NCI-H1694 (cell line): Measurements from ENCODE around the gene CFAP74.
"Not testable (repeated sequence)": the region's sequence is repeated elsewhere in the genome, so short reads cannot be mapped to it uniquely, and the experiment has no call there.

Source experiments
- DNase-seq: peaks from one replicate; lab custom pipeline; 2025; lab: John Stamatoyannopoulos, UW

Gene CFAP74

DNA sequence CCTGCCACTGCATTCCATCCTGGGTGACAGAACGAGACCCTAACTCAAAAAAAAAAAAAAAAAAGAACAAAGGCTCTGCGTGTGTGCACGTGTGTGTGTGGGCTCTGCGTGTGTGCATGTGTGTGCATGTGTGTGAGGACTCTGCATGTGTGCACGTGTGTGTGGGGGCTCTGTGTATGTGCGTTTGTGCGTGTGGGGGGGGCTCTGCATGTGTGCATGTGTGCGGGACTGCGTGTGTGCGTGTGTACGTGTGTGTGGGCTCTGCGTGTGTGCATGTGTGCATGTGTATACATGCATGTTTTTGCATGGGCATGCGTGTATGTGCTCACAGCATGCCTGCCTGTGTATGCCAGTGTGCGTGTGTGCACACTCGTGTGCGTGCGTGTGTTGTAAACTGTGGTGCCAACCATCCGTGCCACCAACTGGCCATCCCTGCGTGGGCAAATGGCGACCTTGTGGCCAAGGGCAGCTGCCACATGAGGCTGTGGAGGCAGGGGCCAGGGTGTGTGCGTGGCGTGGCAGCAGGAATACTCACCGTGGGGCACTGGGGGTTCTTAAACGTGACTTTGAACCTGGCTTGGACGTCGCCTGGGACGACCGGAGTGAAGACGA lies 57.7 kb downstream of the CFAP74 start:
- no peak for DNase-seq

DNA sequence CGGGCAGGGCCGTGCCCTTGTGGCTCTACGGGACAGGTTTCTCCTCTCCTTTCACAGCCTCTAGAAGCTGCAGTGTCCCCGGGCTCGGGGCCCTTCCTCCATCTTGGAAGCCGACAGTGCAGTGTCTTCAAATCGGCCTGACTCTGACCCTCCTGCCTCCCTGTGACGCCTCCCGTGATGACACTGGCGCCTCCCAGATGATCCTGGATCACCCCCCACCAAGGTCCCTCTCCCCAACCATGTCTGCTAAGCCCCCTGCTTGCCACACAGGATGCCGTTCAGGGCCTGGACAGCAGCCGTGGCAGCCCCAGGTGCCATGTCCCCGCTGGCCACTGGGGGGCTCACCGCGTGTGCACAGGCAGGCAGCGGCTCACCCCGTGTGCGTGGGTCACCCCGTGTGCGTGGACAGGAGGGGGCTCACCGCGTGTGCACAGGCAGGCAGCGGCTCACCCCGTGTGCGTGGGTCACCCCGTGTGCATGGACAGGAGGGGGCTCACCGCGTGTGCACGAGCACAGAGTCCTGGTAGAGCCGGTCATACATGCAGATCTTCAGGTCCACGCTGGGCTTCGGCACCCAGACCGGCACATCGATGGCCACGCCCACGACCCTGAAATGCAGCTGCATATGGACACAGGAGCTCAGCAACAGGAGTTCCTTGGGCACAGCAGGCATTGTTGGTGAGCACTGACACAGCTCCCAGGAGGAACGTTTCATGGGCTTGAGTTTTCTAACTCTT lies 59.6 kb downstream of the CFAP74 start:
- DNase-seq = no peak

DNA sequence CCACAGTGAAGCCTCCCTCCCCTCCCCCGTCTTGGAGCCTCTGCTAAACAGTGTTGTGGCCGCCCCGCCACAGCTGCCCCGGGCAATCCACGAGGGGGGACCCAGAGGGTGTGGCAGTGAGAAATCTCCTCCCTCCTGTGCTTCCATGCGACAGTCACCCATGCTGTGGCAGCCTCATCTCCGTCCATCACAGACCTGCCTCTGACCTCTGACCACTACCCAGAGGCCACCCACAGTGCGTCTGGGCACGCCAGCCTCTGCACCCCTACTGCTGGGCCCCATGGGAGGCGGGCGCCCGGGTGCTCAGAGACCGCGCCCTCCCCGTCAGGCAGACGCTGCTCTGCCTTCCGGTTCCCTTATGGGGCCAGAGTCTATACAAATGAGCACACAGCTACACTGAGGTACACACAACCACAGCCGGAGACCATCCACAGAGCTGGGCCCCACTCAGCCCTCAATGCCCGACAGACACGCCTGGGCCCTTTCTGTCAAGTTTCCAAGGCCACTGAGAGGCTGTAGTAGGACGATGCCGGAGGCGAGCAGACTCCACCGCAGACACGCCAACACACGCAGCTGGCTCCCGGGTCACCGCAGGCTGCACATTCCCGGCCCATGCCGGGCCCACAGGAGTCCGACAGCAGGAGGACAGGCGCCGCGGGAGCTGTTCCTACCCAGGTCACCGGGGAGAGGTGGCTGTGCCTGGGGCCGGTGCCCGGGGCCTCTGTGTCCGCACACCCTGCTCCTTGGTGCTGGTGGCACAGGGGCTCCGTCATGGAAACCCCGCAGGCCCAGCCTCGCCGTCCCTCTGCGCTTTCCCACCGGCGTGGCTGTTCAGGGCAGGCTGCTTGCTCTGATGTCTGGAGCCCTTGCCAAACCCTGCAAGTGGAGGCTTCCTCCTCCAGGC lies 60.6 kb downstream of the CFAP74 start:
- no peak for DNase-seq

DNA sequence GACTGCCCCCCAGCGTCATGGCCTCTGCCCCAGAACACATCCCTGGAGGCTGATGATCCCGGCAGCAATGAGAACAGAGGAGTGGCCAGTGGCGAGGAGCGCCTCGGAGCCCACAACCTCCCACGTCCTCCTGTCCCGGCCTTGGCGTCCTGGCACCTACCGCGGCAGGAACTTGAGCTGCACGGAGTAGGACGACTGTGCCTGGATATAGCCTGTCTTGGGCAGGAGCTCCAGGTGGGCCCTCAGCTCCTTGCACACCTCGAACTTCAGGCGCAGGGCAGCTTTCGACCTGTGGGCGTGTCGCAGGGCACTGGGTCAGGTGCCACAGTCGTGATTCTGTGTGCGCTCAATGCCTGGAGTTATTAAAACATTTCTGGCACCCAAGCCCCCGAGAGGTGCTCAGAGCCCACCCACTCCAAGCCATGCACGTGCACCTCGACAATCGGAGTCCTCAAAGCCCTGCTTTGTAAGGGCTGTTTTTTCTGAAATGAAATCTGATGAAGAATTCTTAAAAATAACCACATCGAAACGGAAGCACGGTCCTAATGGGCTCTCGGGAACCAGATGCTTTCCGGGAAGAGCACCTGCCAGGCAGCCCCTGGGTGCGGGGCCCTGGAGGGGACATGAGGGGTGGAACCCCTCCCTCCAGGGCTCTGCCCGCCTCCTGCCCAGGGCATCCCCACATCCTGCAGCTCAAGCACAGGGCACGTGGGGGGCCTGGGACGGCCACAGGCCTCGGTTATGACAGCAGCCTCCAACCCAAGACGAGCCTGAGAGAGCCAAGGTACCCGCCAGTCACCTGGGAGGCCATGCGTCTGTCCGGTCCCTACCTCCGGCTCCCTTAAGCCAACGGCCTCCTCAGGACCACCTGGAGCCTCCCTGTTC lies 61.5 kb downstream of the CFAP74 start:
- no peak for DNase-seq

DNA sequence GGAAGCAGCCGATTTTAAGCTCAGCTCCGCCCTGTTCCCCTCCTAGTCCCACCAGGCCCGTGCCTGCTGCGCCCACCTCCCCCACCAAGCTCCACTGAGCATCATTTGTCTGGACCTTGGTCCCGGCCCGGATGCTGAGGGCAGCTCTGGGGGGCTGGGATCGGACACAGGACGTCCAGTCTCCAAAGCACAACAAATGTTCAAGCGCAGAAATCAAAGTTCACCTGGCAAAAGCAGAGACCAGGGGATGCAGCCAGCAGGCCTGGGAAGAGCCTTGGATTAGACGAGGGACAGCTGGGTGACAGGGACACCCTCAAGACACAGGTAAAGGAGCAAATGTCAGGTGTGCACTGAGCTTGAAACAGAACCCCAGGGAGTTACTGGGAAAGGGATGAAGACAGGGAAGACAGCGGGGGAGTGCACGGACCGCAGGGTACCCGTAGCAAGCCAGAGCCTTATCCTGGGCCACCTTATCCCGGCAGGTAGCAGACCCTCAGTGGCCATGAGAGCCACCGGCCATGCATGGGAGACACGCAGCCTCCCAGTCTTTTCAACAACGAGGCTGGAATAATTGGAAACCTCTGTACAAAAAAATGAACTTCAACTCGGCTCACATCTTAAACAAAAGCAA lies 62.3 kb downstream of the CFAP74 start:
- no peak for DNase-seq

DNA sequence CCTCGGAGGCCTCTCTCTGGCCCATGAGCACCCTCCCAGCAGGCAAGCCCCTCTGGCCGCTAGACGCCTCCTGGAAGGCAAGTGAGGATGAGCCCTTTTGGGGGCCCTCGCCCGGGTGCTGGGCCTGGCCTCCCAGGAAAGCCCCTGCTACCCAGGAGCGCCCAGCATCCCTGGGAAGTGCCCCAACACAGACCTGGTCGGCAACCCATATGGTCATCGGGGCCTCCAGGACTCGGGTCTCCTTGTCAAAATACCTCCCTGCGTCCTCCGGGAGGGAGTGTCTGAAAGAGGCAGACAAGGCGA lies 63.5 kb downstream of the CFAP74 start:
- DNase-seq = no peak

DNA sequence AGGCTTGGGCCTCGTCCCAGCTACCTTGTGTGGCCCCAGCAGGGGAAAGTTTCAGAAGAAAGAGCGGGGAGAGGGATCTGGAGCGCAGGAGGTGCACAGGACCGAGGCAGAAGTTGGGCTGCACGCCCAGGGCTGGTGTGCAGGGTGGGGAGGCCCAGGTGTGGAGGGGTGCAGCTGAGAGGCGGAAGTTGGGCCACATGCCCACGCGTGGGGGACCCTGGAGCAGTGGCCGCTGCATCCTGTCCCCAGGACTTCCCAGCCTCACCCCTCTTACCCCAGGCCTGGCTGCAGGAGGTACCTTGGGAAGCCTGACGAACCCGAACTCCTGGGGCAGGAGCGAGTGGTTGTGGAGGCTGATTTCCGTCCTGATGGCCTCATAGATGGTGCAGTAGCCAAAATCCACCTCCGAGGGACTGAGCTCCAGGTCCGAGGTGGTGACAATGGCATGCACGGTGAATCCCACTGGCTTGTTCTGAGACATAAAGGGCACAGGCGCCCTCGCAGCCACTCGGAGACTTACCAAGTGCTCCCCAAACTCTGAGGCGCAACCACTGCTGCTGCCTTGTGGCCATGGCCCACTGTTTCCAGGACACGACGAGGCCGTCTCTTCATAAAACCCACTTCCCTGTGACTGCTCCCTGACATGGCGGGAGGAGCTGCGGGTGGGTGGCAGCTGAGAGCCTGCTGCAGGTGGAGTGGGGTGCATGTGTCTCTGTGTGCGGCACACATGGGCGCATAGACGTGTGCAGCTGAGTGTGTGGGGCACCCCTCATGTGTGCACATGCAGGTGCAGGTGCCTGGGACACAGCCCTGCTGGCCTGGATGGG lies 64.1 kb downstream of the CFAP74 start:
- no peak for DNase-seq

DNA sequence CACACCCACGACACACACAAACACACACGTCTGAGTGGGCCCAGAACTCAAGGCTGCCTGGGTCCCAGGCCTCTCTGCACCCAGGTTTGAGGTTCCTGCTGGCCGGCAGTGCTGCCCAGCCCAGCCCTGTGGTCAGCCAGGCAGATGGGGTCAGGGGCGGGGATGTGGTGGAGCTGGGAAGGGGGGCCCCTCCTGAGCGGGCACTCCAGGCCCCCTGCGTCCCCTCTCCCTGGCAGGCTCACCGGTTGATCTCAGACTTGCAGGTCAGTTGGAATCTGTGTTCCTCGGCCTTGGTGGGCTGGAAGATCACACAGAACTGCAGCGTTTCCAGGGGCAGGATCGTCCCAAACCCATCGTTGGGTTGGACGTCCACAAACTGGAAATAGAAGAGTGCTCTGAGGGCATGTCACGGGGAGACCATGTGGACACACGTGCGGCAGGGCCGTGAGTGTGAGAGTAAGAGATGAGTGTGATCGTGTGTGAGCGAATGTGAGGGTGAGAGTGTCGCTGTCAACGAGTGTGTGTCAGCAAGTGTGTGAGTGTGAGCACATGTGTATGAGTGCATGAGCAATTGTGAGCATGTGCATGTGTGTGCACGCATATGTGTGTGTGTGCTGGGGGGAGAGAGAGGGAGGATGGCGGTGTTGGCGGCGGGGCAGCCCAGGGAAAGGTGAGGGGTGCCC lies 64.8 kb downstream of the CFAP74 start:
- DNase-seq = no peak

DNA sequence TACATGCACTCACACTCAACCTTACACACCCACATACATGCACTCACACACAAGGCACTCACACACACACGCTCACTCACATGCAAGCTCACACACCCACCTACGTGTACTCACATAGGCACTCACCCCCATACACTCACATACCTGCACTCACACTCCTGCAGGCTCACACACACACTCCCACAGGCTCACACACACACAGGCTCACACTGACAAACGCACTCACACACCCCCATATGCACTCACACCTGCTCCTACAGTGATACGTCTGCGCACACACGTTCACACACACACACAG lies 65.4 kb downstream of the CFAP74 start:
- DNase-seq = no peak

DNA sequence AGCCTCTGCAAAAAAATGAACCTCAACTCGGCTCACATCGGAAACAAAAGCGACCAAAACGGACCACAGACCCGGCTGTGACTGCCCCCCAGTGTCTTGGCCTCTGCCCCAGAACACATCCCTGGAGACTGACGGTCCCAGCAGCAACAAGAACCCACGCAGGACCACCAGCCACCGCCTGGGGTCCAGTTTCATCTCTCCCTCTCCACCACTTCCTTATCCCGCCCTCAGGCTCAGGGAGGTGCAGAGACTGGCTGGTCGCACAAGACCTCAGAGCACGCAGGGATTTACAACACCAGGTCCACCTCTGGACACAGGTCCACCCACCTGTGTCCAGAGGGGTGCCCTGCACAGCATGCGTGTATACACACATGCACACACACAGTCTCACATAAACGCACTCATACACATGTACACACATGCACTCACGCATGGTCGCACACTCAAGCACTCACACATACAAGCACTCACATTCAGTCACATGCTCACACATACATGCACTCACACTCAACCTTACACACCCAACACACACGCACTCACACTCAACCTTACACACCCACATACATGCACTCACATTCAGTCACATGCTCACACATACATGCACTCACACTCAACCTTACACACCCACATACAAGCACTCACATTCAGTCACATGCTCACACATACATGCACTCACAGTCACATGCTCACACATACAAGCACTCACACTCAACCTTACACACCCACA lies 65.9 kb downstream of the CFAP74 start:
- DNase-seq = no peak

DNA sequence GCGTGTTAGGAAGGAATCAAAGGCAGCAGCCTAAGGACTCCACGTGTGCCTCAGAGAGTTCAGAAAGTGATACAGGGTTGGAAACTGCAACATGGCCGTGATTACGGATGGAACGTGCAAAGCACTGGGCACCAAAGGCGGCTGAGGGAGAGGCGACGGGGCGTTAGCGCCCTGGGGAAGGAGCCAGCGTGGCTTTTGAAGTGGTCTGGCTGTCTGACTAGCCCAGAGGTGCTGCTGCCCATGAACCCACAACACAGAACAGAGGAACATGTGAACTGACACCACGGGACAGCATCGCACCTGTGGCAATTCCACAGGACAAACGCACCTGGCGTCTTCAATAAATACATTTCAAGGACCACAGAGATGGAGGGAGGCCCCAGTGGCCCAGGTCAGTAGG lies 66.5 kb downstream of the CFAP74 start:
- no peak for DNase-seq

DNA sequence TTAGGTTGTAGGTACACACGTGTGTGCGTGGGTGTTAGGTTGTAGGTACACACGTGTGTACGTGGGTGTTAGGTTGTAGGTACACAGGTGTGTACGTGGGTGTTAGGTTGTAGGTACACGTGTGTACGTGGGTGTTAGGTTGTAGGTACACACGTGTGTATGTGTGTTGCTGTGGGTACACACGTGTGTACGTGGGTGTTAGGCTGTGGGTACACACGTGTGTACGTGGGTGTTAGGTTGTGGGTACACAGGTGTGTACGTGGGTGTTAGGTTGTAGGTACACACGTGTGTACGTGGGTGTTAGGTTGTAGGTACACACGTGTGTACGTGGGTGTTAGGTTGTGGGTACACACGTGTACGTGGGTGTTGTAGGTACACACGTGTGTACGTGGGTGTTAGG lies 68.7 kb downstream of the CFAP74 start:
- DNase-seq = not testable (repeated sequence)

DNA sequence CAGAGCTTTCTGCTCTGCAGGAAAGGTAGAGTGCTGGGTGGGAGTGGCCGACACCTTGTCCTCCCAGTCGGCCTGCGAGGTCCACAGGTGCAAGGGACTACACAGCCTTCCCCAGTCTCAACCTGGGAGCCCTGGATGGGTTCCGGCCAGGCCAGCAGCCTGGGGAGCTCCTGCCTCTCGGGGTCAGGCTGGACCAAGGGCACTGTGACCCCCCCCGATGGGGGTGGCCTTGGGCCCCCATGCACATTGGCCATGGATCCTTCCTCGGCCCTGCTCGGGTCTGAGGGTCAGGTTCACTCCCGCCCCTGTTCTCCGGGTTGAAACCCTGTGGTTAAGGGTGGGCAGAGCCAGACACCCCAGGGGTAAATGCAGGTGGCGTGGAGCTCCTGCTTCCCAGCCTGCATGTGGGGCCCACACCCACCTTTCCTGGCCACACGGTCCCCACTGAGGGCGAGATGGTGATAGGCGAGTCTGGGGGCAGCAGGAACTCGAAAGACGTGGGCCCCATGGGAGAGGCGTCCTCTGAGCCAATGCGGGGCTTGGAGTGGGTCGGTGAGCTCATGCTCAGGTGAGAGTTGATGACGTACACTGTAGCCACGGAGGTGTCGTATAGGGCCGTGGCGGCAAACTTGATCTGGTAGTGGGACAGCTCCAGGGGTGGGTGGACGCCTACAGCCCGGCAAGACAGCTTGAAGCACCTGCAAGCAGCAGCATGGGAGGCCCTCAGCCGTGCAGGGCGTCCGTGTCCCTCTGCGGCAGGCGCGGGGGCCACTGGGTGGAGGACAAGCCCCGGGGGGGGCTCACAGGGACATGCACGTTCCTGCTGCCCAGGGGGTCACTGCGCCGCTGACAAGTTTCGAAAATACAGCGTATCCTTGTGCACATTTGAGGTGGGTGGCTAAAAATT lies 73.7 kb downstream of the CFAP74 start:
- no peak for DNase-seq

DNA sequence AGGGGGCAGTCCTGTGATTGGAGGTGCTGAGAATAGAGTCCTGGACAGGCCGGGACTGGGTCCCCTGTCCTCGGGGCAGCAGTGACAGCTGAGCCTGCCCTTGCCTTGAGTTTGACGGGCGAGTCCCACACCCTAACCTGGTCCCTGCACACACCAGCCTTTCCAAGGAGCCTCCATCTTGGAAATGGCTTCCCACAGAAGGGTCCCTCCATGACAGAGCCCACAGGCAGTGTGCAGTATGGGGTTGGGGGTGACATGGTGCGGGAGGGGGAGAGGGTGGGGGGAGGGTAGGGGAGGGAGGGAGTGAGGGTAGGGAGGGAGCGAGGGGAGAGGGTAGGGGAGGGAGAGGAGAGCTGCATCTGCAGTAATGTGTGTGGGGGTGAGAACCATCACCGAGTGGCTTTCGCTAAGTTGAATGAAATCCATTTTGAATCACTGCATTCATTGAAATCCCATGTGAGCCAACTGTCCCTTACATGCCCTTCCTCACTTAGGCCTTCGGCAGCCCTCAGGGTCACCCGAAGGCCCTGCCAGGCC lies 74.4 kb downstream of the CFAP74 start:
- DNase-seq = no peak

DNA sequence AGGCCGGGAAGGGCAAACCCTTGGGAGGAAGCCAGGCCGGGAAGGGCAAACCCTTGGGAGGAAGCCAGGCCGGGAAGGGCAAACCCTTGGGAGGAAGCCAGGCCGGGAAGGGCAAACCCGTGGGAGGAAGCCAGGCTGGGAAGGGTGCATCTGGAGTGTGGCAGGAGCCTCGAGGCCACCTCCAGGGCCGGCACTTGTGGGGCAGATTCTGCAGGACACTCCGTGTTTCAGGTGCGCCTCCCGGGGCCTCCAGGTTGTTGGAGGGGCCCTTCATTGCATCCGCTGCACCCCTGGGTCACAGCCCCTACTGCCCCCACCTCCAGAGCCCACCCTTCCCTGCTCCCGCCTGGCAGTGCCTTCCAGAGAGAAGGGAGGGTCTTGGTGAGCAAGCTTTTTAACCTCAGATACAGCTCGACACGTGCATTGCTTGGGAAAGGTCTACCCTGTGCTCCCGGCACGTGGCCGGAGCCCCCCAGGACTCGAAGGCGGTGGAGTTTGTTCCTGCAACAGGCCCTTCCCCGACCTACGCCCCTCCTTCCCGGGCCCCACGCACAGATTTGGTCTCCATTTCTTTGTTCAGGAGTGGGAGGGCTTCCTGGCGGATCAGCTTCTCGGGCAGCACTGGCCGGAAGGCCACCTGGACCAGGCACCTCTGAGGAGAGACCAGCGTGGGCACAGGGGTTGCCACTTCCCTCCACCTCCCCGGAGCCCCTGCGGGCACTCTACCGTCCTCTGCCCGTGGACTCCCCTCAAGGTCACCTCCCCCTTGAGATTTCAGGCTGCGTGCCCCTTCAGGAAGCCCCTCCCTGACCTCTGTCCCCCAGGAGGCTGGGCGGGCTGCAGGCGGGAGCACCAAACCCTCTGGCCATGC lies 75.1 kb downstream of the CFAP74 start:
- no peak for DNase-seq

DNA sequence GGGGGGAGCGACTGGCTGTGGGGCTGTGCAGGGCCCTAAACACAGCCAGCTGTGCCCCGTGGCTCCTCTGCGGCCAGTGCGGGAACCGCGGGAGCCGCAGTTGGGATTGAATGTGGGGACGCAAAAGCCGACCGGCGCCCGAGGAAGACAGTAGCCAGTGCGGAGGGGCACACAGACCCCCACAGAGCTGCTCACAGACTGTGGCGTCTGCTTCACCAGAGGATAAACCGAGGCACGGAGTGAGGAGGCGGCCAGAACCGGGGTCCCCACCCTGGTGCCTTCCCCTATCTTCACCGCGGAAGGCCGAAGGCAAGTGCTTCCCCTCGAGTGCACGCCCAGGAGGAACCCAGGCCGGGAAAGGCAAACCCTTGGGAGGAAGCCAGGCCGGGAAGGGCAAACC lies 75.8 kb downstream of the CFAP74 start:
- DNase-seq = no peak

DNA sequence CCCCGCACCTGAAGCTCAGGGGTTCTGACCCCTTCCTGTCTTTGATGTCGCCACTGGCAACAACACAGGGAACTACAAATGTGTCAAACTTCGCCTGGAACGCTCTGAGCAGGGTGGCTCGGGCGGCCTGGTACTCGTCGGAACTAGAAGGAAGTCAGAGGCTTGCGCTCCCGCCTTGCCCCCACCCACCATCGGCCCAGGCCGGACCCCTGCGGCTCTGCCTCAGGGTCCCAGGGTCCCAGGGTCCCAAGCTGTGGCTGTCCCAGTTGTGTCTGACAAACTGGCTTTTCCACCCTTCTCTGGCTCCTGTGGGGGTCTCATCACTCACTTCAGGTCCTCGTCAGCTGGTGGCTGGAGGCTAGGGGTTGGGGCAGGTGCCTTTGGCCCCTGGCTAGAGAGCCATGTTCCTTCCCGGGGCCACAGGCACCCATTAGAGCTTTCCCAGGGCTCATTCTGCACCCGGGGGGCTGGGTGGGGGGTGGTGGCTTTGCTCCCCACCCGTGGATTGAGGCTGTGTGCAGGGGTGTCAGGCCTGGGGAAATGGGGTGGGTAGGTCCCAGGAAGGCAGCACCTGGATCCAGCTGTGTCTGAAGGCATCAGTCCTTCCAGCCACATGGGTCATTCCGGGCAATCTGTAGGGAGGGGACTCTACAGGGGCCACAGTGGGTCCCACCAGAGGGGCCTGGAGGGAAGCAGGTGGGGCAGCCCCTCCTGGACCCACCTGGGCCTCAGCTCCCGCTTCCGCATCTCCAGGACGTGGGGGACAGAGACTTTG lies 76.5 kb downstream of the CFAP74 start:
- no peak for DNase-seq
